HEK293 (cell line): ENCODE data around the gene PRPF38B.

Experiments
- CTCF ChIA-PET: fragments of 350-600 bp; formaldehyde crosslinking; extraction: SDS; loops from one replicate; lab custom pipeline; 2021; ENCODE audit warnings: antibody characterized with exemption; lab: Yijun Ruan, JAX
- POLR2A ChIA-PET: fragments of 300-600 bp; formaldehyde crosslinking; extraction: SDS; loops from one replicate; lab custom pipeline; 2020; ENCODE audit warnings: antibody characterized with exemption, inconsistent platforms; lab: Yijun Ruan, JAX
- H3K27ac ChIP-seq: fragments of 200-500 bp; sonication (Bioruptor generic); 2 replicates; pipeline ENCODE4 v1.5.1; 2014; ENCODE audit warnings: low read depth, low read length, control low read depth, inconsistent platforms; ENCODE audit errors: extremely low read depth
- H3K36me3 ChIP-seq, 2 experiments: fragments of 200-500 bp in 1 of 2; sonication (Bioruptor generic) in 1 of 2; 1 replicate in 1 of 2; 2 replicates in 1 of 2; pipeline ENCODE4 v1.5.1; 2014 to 2017; ENCODE audit warnings: inconsistent platforms in 2 of 2, low read length in 2 of 2; ENCODE audit not compliant: control insufficient read depth in 2 of 2, insufficient read depth in 1 of 2
- H3K4me1 ChIP-seq: fragments of 200-500 bp; sonication (Bioruptor generic); 2 replicates; pipeline ENCODE4 v1.5.1; 2014; ENCODE audit warnings: mild to moderate bottlenecking, low read length, inconsistent platforms; ENCODE audit not compliant: control insufficient read depth, insufficient read depth
- H3K4me3 ChIP-seq: 2 replicates; pipeline ENCODE4 v1.5.1; 2011; ENCODE audit warnings: low read depth, mild to moderate bottlenecking, control low read depth, low read length, moderate library complexity
- H3K9me3 ChIP-seq: fragments of 200-500 bp; sonication (Bioruptor generic); 2 replicates; pipeline ENCODE4 v1.5.1; 2014; ENCODE audit warnings: low read depth, low read length, inconsistent platforms; ENCODE audit not compliant: control insufficient read depth, insufficient read depth
- FEZF1 ChIP-seq: fragments of 450-650 bp; formaldehyde crosslinking; IDR thresholded peaks from 2 replicates; pipeline ENCODE4 v1.5.1; 2016; ENCODE audit warnings: missing biosample characterization, missing genetic modification characterization
- KLF7 ChIP-seq: fragments of 450-650 bp; formaldehyde crosslinking; IDR thresholded peaks from 2 replicates; pipeline ENCODE4 v1.5.1; 2016; ENCODE audit warnings: missing biosample characterization, missing genetic modification characterization, borderline replicate concordance
- OSR2 ChIP-seq: fragments of 450-650 bp; formaldehyde crosslinking; IDR thresholded peaks from 2 replicates; pipeline ENCODE4 v1.5.1; 2016; ENCODE audit warnings: missing biosample characterization, missing genetic modification characterization
- SALL2 ChIP-seq: fragments of 450-650 bp; formaldehyde crosslinking; IDR thresholded peaks from 2 replicates; pipeline ENCODE4 v1.5.0; 2017; ENCODE audit warnings: missing biosample characterization, mild to moderate bottlenecking, missing genetic modification characterization, borderline replicate concordance
- ZBTB1 ChIP-seq: fragments of 450-650 bp; formaldehyde crosslinking; IDR thresholded peaks from 2 replicates; pipeline ENCODE4 v1.5.1; 2016; ENCODE audit warnings: missing biosample characterization, missing genetic modification characterization
- ZBTB20 ChIP-seq: fragments of 450-650 bp; formaldehyde crosslinking; IDR thresholded peaks from 2 replicates; pipeline ENCODE4 v1.5.1; 2016; ENCODE audit warnings: missing biosample characterization, missing genetic modification characterization
- ZNF114 ChIP-seq: fragments of 450-650 bp; formaldehyde crosslinking; IDR thresholded peaks from 2 replicates; pipeline ENCODE4 v1.5.0; 2017; ENCODE audit warnings: missing biosample characterization, missing genetic modification characterization
- ZNF239 ChIP-seq: fragments of 450-650 bp; formaldehyde crosslinking; IDR thresholded peaks from 2 replicates; pipeline ENCODE4 v1.5.1; 2016; ENCODE audit warnings: missing biosample characterization, missing genetic modification characterization
- ZNF248 ChIP-seq: fragments of 450-650 bp; formaldehyde crosslinking; IDR thresholded peaks from 2 replicates; pipeline ENCODE4 v1.5.1; 2017; ENCODE audit warnings: missing biosample characterization, missing genetic modification characterization
- ZNF501 ChIP-seq: fragments of 450-650 bp; formaldehyde crosslinking; IDR thresholded peaks from 2 replicates; pipeline ENCODE4 v1.5.1; 2016; ENCODE audit warnings: missing biosample characterization, missing genetic modification characterization
- ZNF558 ChIP-seq: fragments of 450-650 bp; formaldehyde crosslinking; IDR thresholded peaks from 2 replicates; pipeline ENCODE4 v1.5.1; 2016; ENCODE audit warnings: missing biosample characterization, missing genetic modification characterization
- ZNF571 ChIP-seq: fragments of 450-650 bp; formaldehyde crosslinking; IDR thresholded peaks from 2 replicates; pipeline ENCODE4 v1.5.0; 2017; ENCODE audit warnings: missing biosample characterization, missing genetic modification characterization
- ZNF626 ChIP-seq: fragments of 450-650 bp; sonication (Bioruptor Pico); formaldehyde crosslinking; IDR thresholded peaks from 2 replicates; pipeline ENCODE4 v1.5.1; 2018; ENCODE audit warnings: missing biosample characterization, missing genetic modification characterization, inconsistent platforms
- ZNF677 ChIP-seq: fragments of 450-650 bp; IDR thresholded peaks from 2 replicates; pipeline ENCODE4 v1.5.0; 2018; ENCODE audit warnings: missing biosample characterization, mild to moderate bottlenecking, missing genetic modification characterization, moderate library complexity
- ZNF768 ChIP-seq: fragments of 450-650 bp; formaldehyde crosslinking; IDR thresholded peaks from 2 replicates; pipeline ENCODE4 v1.5.1; 2018; ENCODE audit warnings: missing biosample characterization, mild to moderate bottlenecking, missing genetic modification characterization
- ZSCAN16 ChIP-seq: fragments of 450-650 bp; formaldehyde crosslinking; IDR thresholded peaks from 2 replicates; pipeline ENCODE4 v1.5.1; 2016; ENCODE audit warnings: missing biosample characterization, missing genetic modification characterization
- ZXDB ChIP-seq: fragments of 450-650 bp; formaldehyde crosslinking; IDR thresholded peaks from 2 replicates; pipeline ENCODE4 v1.5.1; 2016; ENCODE audit warnings: missing biosample characterization, missing genetic modification characterization
- TF ChIP-seq, protein P1 (sequence below): fragments of 450-650 bp; formaldehyde crosslinking; IDR thresholded peaks from 2 replicates; pipeline ENCODE4 v1.5.1; 2016; ENCODE audit warnings: missing biosample characterization, missing genetic modification characterization
- TF ChIP-seq, protein P2 (sequence below): fragments of 450-650 bp; formaldehyde crosslinking; IDR thresholded peaks from 2 replicates; pipeline ENCODE4 v1.5.1; 2016; ENCODE audit warnings: missing biosample characterization, missing genetic modification characterization
- TF ChIP-seq, protein P3 (sequence below): fragments of 450-650 bp; formaldehyde crosslinking; IDR thresholded peaks from 2 replicates; pipeline ENCODE4 v1.5.1; 2016; ENCODE audit warnings: missing biosample characterization, missing genetic modification characterization
- TF ChIP-seq, protein P4 (sequence below): fragments of 450-650 bp; IDR thresholded peaks from 2 replicates; pipeline ENCODE4 v1.5.1; 2018; ENCODE audit warnings: missing biosample characterization, missing genetic modification characterization
- TF ChIP-seq, protein P5 (sequence below): fragments of 450-650 bp; formaldehyde crosslinking; IDR thresholded peaks from 2 replicates; pipeline ENCODE4 v1.5.1; 2016; ENCODE audit warnings: missing biosample characterization, missing genetic modification characterization
- TF ChIP-seq, protein P6 (sequence below): fragments of 450-650 bp; formaldehyde crosslinking; IDR thresholded peaks from 2 replicates; pipeline ENCODE4 v1.5.1; 2016; ENCODE audit warnings: missing biosample characterization, missing genetic modification characterization

Gene PRPF38B

DNA sequence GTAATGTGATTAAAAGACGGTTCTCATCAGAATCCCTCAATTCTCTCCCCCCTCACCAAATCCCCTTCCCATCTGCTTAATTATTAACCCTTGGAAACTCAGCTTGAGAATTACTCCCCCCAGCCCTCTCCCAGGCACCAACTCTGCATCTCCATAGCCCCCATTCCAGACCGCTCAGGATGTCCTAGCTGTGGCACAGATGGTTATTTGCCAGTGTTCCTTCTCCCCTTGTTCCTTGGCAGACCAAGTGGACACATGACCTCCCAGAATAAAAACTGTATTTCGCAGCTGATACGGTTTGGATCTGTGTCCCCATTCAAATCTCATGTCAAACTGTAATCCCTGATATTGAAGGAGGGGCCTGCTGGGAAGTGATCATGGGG lies 45.9 kb upstream of the PRPF38B start (continued):
- TF ChIP-seq, protein P1, sequence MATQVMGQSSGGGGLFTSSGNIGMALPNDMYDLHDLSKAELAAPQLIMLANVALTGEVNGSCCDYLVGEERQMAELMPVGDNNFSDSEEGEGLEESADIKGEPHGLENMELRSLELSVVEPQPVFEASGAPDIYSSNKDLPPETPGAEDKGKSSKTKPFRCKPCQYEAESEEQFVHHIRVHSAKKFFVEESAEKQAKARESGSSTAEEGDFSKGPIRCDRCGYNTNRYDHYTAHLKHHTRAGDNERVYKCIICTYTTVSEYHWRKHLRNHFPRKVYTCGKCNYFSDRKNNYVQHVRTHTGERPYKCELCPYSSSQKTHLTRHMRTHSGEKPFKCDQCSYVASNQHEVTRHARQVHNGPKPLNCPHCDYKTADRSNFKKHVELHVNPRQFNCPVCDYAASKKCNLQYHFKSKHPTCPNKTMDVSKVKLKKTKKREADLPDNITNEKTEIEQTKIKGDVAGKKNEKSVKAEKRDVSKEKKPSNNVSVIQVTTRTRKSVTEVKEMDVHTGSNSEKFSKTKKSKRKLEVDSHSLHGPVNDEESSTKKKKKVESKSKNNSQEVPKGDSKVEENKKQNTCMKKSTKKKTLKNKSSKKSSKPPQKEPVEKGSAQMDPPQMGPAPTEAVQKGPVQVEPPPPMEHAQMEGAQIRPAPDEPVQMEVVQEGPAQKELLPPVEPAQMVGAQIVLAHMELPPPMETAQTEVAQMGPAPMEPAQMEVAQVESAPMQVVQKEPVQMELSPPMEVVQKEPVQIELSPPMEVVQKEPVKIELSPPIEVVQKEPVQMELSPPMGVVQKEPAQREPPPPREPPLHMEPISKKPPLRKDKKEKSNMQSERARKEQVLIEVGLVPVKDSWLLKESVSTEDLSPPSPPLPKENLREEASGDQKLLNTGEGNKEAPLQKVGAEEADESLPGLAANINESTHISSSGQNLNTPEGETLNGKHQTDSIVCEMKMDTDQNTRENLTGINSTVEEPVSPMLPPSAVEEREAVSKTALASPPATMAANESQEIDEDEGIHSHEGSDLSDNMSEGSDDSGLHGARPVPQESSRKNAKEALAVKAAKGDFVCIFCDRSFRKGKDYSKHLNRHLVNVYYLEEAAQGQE = no peak
- no peak for TF ChIP-seq ZNF239 (tag by site-specific recombination)
- TF ChIP-seq KLF7 (tag by site-specific recombination) = no peak
- no peak for TF ChIP-seq SALL2 (tag by site-specific recombination)
- no peak for TF ChIP-seq FEZF1
- no peak for TF ChIP-seq ZNF626 (tag by site-specific recombination)

DNA sequence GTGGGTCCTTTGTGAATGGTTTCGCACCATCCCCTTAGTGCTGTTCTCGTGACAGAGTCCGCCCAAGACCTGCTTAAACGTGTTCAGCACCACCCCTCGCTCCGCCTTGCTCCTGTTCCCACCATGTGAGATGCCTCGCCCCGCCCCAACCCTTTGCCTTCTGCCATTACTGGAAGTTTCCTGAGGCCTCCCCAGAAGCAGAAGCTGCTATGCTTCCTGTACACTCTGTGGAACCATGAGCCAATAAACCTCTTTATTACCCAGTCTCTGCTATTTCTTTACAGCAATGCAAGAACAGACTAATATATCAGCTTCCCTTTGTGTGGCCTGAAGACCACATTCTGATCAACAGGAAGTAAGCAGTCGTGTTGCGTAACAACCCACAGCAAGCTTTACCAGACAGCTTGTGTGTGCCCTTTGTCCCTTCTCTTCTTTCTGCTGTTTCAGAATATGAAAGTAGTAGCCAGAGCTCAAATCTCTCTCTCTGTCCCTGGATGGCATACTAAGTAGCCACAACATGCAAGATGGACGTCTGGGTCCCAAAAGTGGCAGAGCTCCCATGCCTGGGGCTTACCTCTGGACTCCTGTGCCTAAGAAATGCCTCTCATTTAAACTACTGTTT lies 45.4 kb upstream of the PRPF38B start:
- H3K4me3 ChIP-seq = no peak overlapping the region
- H3K27ac ChIP-seq = no peak overlapping the region
- no peaks in the 10 kb centered on the region for H3K36me3 ChIP-seq
- CTCF ChIA-PET = interaction anchor here (0.6 to 2.9 kb wide), 7 partner anchors 37 to 434 kb away, joined by 3 to 18 read pairs (median 3); no protein-coding TSS in a partner anchor
- TF ChIP-seq ZNF571 (tag by site-specific recombination) = no peak
- TF ChIP-seq ZSCAN16 = no peak
- no peak for TF ChIP-seq ZNF768 (tag by site-specific recombination)
- no peak for TF ChIP-seq ZNF248
- TF ChIP-seq OSR2 (tag by site-specific recombination) = no peak
- no peak for TF ChIP-seq ZNF114 (tag by site-specific recombination)
- TF ChIP-seq, protein P2, sequence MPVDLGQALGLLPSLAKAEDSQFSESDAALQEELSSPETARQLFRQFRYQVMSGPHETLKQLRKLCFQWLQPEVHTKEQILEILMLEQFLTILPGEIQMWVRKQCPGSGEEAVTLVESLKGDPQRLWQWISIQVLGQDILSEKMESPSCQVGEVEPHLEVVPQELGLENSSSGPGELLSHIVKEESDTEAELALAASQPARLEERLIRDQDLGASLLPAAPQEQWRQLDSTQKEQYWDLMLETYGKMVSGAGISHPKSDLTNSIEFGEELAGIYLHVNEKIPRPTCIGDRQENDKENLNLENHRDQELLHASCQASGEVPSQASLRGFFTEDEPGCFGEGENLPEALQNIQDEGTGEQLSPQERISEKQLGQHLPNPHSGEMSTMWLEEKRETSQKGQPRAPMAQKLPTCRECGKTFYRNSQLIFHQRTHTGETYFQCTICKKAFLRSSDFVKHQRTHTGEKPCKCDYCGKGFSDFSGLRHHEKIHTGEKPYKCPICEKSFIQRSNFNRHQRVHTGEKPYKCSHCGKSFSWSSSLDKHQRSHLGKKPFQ (tag by site-specific recombination) = no peak
- TF ChIP-seq ZBTB20 (tag by site-specific recombination) = no peak
- TF ChIP-seq, protein P3, sequence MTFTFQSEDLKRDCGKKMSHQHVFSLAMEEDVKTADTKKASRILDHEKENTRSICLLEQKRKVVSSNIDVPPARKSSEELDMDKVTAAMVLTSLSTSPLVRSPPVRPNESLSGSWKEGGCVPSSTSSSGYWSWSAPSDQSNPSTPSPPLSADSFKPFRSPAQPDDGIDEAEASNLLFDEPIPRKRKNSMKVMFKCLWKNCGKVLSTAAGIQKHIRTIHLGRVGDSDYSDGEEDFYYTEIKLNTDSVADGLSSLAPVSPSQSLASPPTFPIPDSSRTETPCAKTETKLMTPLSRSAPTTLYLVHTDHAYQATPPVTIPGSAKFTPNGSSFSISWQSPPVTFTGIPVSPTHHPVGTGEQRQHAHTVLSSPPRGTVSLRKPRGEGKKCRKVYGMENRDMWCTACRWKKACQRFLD (tag by site-specific recombination) = no peak
- no peak for TF ChIP-seq ZBTB1
- TF ChIP-seq KLF7 (tag by site-specific recombination) = no peak
- no peak for TF ChIP-seq ZXDB
- TF ChIP-seq, protein P4, sequence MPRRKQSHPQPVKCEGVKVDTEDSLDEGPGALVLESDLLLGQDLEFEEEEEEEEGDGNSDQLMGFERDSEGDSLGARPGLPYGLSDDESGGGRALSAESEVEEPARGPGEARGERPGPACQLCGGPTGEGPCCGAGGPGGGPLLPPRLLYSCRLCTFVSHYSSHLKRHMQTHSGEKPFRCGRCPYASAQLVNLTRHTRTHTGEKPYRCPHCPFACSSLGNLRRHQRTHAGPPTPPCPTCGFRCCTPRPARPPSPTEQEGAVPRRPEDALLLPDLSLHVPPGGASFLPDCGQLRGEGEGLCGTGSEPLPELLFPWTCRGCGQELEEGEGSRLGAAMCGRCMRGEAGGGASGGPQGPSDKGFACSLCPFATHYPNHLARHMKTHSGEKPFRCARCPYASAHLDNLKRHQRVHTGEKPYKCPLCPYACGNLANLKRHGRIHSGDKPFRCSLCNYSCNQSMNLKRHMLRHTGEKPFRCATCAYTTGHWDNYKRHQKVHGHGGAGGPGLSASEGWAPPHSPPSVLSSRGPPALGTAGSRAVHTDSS = no peak
- TF ChIP-seq, protein P5, sequence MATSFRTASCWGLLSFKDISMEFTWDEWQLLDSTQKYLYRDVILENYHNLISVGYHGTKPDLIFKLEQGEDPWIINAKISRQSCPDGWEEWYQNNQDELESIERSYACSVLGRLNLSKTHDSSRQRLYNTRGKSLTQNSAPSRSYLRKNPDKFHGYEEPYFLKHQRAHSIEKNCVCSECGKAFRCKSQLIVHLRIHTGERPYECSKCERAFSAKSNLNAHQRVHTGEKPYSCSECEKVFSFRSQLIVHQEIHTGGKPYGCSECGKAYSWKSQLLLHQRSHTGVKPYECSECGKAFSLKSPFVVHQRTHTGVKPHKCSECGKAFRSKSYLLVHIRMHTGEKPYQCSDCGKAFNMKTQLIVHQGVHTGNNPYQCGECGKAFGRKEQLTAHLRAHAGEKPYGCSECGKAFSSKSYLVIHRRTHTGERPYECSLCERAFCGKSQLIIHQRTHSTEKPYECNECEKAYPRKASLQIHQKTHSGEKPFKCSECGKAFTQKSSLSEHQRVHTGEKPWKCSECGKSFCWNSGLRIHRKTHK (tag by site-specific recombination) = no peak
- TF ChIP-seq, protein P6, sequence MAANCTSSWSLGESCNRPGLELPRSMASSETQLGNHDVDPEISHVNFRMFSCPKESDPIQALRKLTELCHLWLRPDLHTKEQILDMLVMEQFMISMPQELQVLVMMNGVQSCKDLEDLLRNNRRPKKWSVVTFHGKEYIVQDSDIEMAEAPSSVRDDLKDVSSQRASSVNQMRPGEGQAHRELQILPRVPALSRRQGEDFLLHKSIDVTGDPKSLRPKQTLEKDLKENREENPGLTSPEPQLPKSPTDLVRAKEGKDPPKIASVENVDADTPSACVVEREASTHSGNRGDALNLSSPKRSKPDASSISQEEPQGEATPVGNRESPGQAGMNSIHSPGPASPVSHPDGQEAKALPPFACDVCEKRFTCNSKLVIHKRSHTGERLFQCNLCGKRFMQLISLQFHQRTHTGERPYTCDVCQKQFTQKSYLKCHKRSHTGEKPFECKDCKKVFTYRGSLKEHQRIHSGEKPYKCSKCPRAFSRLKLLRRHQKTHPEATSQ = no peak
- no peak for TF ChIP-seq ZNF677 (tag by site-specific recombination)
- TF ChIP-seq ZNF501 (tag by site-specific recombination) = no peak
- no peak for TF ChIP-seq ZNF558 (tag by site-specific recombination)
- H3K9me3 ChIP-seq = no peaks in the 10 kb centered on the region
- H3K4me1 ChIP-seq = no peaks in the 10 kb centered on the region
- POLR2A ChIA-PET = interaction anchor here (1.0 kb wide), 1 partner anchor 45 kb away, joined by 6 read pairs; the partner anchor contains the start of gene PRPF38B
